ENCODE results near the gene TBC1D19.
"Not testable (repeated sequence)": the region's sequence is repeated elsewhere in the genome, so short reads cannot be mapped to it uniquely, and the experiment has no call there.

TBC1D19 gene, protein sequence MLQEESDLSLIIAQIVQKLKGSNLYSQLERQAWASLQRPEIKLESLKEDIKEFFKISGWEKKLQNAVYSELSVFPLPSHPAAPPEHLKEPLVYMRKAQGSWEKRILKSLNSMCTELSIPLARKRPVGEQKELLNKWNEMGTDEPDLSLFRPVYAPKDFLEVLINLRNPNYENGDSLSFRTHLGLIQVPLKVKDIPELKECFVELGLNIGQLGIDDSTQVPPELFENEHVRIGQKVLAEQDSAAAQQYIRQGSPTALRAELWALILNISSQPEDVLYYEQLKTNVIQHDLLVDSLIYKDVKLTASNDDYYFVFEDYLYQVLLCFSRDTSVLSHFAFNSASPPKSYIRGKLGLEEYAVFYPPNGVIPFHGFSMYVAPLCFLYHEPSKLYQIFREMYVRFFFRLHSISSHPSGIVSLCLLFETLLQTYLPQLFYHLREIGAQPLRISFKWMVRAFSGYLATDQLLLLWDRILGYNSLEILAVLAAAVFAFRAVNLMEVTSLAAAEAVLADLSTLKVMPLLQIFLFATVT

GRCh38 chr4:26583865-26584652, at the start of gene TBC1D19:
Gene TBC1D19, plus strand, starts transcription at chr4:26584084. Its CDS starts 110 bp downstream, at chr4:26584194.
- peak; percentile 62 for DNase-seq

- no peak for DNase-seq
Measured at GRCh38 chr4:26542991-26543390, 40.9 kb upstream of the TBC1D19 start.

GRCh38 chr4:26544421-26544820, 39.5 kb upstream of the TBC1D19 start:
- DNase-seq = no peak

DNA sequence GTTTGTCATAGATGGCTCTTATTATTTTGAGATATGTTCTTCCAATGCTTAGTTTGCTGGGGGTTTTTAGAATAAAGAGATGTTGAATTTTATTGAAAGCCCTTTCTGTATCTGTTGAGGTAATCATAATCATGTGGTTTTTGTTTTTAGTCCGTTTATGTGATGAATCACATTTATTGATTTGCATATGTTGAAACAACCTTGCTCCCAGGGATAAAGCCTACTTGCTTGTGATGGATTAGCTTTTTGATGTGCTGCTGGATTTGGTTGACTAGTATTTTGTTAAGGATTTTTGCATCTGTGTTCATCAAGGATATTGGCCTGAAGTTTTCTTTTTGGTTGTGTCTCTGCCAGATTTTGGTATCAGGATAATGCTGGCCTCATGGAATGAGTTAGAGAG, 35.5 kb upstream of the TBC1D19 start:
- not testable (repeated sequence) for DNase-seq

DNA sequence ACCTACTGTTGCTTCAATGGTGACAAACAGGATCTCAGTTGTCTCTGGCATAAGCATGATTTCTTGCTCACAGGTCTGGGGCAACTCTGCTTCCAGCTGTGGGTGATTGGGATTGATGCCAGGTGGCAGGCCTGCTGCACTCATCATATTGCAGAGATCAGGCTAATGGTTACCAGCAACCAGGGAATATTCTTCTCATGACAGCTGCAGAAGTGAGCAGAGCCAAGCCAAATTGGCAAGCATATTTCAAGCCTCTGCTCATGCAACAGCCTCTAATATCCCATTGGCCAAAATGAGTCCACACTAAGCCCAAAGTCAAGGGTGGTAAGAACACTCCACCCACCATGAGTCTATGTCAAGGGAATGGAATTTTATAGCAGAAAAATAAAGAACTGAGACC, 26.7 kb upstream of the TBC1D19 start:
- DNase-seq = no peak

- no peak for DNase-seq
Measured at GRCh38 chr4:26558166-26558895, 25.6 kb upstream of the TBC1D19 start.

DNA sequence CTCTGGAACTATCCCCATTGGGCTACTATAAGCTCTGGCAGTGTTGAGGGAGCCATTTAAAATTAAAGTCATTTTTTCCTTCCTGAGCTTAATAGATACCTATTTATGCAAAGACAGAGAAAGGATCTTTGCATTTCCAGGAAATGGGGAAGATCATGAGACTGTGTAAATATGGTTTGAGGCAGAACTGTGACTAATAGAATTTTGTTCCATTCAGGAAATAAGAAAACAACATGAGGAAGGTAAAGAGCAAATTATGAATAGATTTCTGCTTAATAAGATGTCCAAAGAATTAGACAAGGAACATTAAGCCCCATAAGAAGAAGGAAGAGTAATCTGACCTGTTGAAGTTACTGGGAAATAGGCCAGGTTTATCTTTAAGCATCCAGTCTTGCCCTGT, 17.8 kb upstream of the TBC1D19 start:
- no peak for DNase-seq

DNA sequence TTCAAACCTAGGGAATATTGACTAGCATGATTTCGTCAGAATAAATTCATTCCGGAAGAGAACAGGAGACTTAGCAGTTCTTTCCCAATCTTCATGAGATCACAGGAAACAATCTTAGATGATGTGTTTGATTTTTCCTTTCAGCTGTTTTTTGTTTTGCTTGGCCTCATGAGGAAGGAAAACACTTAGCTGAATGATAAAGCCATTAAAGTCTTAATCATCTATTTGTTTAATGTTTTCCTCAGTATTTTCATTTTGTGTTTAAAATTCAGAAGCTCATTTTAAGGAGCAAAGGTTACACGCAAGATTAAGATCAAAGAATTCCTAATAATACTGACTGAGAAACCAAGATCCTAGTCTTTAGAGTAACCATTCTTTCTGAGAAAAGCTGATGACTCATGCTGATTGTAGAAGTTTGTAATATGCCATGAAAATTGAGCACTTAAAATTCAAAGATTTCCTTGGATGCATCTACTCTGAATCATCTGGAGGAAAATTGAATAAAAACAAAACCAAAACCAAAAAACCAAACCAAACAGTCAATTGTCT, 15.4 kb upstream of the TBC1D19 start:
- no peak for DNase-seq

GRCh38 chr4:26570596-26570995, 13.3 kb upstream of the TBC1D19 start:
- no peak for DNase-seq

GRCh38 chr4:26573389-26573794, 10.5 kb upstream of the TBC1D19 start:
- no peak for DNase-seq

- DNase-seq = no peak
Measured at GRCh38 chr4:26574563-26574962, 9.3 kb upstream of the TBC1D19 start.

DNA sequence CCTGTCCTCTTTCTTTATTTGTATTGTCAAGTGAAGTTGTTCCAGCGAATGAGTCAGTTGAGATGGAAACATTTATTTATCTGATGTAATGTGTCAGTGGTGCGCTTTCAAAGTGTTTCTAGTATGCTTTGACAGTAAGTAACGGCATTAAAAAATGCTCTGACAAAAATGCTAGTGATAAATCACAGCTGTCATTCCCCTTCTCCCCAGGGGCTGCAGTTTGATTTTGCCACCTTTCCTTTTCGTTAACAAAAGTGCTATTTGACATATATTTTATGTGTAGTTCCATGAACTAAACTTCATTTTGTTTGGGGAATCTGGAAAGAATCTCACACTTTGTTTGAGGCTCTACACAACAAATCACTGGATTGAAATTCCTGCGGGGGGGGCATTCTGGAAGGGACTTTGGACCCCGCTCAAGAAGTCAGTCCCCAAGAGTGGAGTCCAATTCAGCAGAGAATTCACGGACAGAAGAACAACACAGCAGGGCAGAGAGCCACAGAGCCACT, 7.6 kb upstream of the TBC1D19 start:
- no peak for DNase-seq

GRCh38 chr4:26577066-26577465, 6.8 kb upstream of the TBC1D19 start:
- no peak for DNase-seq

GRCh38 chr4:26579169-26579568, 4.7 kb upstream of the TBC1D19 start:
- no peak for DNase-seq

GRCh38 chr4:26581341-26581740, 2.5 kb upstream of the TBC1D19 start:
- DNase-seq = not testable (repeated sequence)

DNA sequence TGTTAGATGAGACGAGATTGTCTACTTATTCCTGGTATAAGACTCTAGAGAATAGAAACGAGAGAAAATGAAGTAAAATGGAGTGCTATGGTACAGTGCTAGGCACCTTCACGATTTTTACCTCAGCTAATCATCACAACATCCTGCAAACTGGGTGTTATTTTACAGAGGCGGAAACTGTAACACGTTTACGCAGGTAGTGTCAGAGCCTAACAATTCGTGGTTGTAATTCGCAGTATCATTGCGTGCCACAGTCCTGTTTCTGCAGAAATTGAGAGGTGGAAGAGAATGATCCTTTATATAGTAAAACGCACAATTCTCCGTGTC, 383 bp upstream of the TBC1D19 start:
- DNase-seq = no peak

DNA sequence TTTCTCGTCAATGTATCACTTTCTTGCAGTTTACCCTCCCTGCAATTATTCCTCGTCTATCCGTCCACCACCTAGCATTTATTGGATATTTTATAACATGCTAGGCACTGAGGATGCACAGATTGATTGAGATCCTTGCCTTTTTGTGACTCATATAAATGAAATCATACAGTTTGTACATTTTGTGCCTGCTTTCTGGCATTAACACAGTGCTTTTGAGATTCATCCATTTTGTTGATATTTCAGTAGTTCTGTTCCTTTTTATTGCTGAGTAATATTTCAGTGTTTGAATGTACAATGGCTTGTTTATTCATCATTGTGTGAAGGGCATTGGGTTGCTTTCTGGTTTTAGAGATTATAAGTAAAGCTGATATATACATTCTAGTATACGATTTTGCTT, 841 bp downstream of the TBC1D19 start:
- DNase-seq = no peak

DNA sequence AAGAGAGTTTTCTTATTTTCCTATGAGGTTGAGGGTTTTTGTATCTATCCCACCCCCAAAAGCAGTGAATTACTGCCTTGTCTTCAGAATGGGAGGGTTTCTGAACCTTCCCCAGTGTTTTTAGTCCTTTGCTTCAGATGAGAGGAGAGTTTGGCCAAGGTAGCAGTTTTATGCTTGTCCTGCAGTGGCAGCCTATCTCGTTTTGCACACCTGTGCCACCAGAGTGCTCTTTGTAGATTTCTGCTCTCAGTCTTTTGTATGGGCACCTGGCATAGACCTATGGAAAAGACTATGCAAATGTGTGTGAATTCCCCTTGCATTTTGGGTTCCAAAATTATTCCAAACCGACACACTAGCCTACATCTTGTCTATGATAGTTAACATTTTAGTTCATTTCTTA, 5.8 kb downstream of the TBC1D19 start:
- DNase-seq = no peak

DNA sequence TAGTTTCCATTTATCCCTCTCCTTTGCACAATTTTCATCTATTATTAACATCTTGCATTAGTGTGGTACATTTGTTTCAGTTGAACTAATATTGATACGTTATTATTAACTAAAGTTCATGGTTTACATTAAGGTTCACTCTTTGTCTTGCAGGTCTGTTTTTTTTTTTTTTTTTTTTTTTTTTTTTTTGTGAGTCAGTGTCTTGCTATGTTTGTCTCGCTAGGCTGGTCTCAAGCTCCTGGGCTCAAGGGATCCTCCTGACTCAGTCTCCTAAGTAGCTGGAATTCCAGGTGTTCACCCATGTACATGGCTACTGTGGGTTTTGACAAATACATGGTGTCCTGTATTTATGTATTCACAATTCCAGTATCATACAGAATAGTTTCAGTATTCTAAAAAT, 6.8 kb downstream of the TBC1D19 start:
- no peak for DNase-seq

GRCh38 chr4:26593557-26593956, 9.7 kb downstream of the TBC1D19 start:
- DNase-seq = not testable (repeated sequence)

DNA sequence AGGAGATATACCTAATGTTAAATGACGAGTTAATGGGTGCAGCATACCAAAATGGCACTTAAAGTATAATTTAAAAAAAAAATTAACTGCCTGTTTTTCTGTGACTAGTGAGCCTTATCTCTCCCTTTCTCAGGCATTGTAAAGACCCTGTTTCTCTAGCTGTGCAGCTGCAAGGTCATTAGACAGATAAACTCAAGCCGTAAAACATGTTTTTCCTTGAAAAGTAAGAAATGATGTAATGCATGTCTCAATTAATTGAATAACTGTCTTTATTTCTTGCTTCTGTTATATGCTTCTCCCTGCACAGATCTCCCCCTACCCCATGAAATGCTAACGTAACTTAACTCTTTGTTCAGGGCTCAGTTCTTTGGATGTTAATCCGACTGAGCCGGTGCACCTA, 10.5 kb downstream of the TBC1D19 start:
- no peak for DNase-seq

- DNase-seq = no peak
Measured at GRCh38 chr4:26594778-26595177, 10.9 kb downstream of the TBC1D19 start.

DNA sequence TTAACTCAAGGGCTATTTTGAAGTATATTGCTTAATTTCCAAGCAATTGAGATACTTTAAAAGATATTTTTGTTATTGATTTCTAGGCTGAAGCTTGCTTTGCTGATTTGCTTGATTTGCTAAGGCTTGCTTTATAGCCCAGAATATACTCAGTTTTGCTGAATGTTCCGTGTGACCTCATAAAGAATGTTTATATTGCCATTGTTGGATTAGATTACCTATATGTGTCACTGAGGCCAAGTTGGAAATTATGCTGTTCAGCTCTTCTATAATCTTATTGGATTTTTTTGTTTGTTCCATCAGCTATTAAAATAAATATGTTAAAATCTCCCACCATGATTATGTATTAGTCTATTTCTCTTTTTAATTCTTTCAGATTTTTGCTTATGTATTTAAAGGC, 13.0 kb downstream of the TBC1D19 start:
- DNase-seq = no peak

All from NCI-H2107 (cell line).